HUES48 (cell line): Measurements from ENCODE around the gene IL21R.

ENCODE experiments used
- H3K27ac ChIP-seq: one replicate; pipeline ENCODE4 v1.7.0; 2013; ENCODE audit warnings: low read depth, low read length, inconsistent platforms
- H3K27me3 ChIP-seq: 2 replicates; pipeline ENCODE4 v1.6.1; 2013; ENCODE audit warnings: mild to moderate bottlenecking, low read length; ENCODE audit not compliant: control insufficient read depth, insufficient read depth
- H3K36me3 ChIP-seq: 2 replicates; pipeline ENCODE4 v1.6.1; 2013; ENCODE audit warnings: low read length; ENCODE audit not compliant: control insufficient read depth, insufficient read depth
- H3K4me1 ChIP-seq: 2 replicates; pipeline ENCODE4 v1.6.1; 2013; ENCODE audit warnings: mild to moderate bottlenecking, low read length; ENCODE audit not compliant: control insufficient read depth, insufficient read depth
- H3K4me3 ChIP-seq: 2 replicates; pipeline ENCODE4 v1.5.1; 2013; ENCODE audit warnings: mild to moderate bottlenecking, low read depth, low read length
- H3K9ac ChIP-seq: 2 replicates; pipeline ENCODE4 v1.6.1; 2013; ENCODE audit warnings: mild to moderate bottlenecking, low read depth, low read length, moderate library complexity
- H3K9me3 ChIP-seq: 2 replicates; pipeline ENCODE4 v1.6.1; 2013; ENCODE audit warnings: low read length; ENCODE audit not compliant: control insufficient read depth, insufficient read depth

IL21R gene

DNA sequence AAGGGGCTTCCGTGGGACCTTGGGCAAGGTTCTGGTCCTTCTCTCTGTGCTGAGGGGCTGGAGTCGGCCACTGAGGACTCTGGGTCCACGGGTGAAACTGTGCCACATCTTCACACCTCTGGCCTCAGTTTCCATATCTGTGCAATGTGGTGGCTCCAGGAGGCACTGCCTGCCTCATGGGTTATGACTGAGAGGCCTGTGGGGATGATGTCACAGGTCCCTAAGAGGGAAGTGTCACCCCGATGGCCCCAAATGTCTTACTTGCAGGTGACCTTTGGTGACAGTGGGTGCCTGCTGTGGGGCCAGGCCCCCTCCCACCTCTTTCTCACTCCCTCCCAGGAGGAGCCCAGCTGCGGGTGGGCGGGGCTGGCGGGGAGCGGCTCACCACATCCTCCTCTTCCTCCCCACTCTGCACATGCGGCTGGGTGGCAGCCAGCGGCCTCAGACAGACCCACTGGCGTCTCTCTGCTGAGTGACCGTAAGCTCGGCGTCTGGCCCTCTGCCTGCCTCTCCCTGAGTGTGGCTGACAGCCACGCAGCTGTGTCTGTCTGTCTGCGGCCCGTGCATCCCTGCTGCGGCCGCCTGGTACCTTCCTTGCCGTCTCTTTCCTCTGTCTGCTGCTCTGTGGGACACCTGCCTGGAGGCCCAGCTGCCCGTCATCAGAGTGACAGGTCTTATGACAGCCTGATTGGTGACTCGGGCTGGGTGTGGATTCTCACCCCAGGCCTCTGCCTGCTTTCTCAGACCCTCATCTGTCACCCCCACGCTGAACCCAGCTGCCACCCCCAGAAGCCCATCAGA is at the start of gene IL21R:
Gene IL21R, plus strand, starts transcription at position 407 of the 801 bp plus-strand sequence. CDS start 27,898 bp downstream, outside the sequence.
- no peak within 1 kb of the TSS for H3K9ac ChIP-seq
- no peaks in the 10 kb centered on the region for H3K27me3 ChIP-seq
- no peaks in the 10 kb centered on the region for H3K36me3 ChIP-seq
- H3K4me1 ChIP-seq, result no peaks in the 10 kb centered on the region
- no peaks in the 10 kb centered on the region for H3K9me3 ChIP-seq
- no peak within 1 kb of the TSS for H3K4me3 ChIP-seq
- H3K27ac ChIP-seq, result no peak within 1 kb of the TSS

DNA sequence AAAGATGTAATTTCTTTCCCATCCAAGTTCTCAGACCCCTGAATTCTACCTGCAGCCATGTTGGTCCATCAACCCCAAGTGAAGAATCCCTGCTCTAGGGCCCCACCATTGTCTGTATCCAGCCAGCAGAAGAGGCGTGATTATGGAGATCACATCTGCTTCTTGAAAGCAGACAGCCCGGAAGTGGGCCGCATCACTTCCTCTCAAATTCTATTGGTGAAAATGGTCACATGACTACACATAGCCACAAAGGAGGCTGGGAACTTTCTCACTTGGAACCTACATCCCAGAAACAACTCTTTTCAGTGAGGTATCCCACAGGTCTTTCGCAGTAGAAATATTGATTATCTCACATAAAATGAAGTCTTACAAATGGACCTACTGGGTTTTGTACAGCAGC is 48.1 kb upstream of the IL21R start:
- no peak overlapping the region for H3K4me3 ChIP-seq
- no peak overlapping the region for H3K9ac ChIP-seq
- H3K9me3 ChIP-seq, result no peaks in the 10 kb centered on the region
- peaks cover 21% of the 10 kb centered on the region for H3K36me3 ChIP-seq
- H3K27ac ChIP-seq, result no peak overlapping the region
- H3K4me1 ChIP-seq, result no peaks in the 10 kb centered on the region
- no peaks in the 10 kb centered on the region for H3K27me3 ChIP-seq

DNA sequence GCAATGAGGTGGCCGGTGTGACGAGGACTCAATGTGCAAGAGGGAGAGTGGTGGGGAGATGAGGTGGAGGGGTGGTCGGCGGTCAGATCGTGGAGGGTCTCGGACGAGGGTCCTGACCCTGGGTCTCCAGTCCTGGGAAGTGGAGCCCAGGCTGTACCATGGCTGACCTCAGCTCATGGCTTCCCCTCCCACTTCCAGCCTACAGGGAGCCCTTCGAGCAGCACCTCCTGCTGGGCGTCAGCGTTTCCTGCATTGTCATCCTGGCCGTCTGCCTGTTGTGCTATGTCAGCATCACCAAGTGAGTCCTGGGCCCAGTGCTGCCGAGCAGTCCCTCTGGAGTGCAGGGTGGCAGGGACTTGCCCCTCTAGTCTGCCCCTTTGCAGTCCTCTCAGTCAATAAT is 46.4 kb upstream of the IL21R start:
- Histone ChIP-seq H3K9me3 (no peaks in the 10 kb centered on the region), H3K27me3 (no peaks in the 10 kb centered on the region), H3K4me1 (no peaks in the 10 kb centered on the region), H3K27ac (no peak overlapping the region), H3K9ac (no peak overlapping the region), H3K36me3 (peaks cover 20% of the 10 kb centered on the region), H3K4me3 (no peak overlapping the region)

DNA sequence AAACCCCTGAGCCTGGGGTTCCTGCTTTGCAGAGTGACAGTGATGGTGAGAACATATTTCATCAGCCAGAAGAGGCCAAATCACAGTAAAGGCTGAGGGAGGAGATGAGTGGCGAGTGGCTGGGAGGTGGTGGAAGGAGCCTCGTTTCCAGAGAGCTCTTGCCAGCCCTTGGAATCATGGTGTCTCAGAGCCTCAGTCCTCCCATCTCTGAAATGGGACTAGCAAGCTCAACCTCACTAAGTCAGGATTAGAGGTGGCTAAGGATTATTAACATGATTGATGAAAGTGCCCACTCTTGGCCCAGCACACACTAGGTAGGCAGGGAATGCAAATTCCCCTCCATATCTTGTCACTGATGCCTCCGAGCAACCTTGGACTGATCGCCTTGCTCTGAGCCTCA is 45.2 kb upstream of the IL21R start:
- no peaks in the 10 kb centered on the region for H3K4me1 ChIP-seq
- peaks cover 18% of the 10 kb centered on the region for H3K36me3 ChIP-seq
- H3K27me3 ChIP-seq, result no peaks in the 10 kb centered on the region
- no peak overlapping the region for H3K4me3 ChIP-seq
- H3K9me3 ChIP-seq, result no peaks in the 10 kb centered on the region
- no peak overlapping the region for H3K9ac ChIP-seq
- no peak overlapping the region for H3K27ac ChIP-seq

DNA sequence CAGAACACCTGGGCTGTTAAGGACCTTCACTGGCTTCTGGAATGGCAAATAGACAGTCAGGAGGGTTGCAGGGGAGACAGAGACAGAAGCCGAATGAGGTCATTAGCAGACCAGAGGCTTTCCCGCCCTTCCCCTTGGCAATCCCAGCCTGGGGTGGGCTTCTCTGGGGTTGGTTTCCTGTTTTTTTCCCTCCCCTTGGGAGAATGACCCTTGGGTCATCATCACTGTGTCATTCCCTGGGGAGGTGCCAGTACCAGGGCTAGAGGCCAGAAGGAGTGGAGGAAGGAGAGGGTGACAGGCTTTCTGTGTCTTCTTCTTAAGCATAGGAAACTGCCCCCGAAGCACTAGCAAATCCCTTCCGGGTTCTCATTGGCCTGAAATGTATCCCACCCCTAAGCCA is 42.9 kb upstream of the IL21R start:
- no peak overlapping the region for H3K4me3 ChIP-seq
- no peaks in the 10 kb centered on the region for H3K9me3 ChIP-seq
- no peak overlapping the region for H3K9ac ChIP-seq
- H3K27me3 ChIP-seq, result no peaks in the 10 kb centered on the region
- peaks cover 24% of the 10 kb centered on the region for H3K36me3 ChIP-seq
- H3K4me1 ChIP-seq, result no peaks in the 10 kb centered on the region
- H3K27ac ChIP-seq, result no peak overlapping the region

DNA sequence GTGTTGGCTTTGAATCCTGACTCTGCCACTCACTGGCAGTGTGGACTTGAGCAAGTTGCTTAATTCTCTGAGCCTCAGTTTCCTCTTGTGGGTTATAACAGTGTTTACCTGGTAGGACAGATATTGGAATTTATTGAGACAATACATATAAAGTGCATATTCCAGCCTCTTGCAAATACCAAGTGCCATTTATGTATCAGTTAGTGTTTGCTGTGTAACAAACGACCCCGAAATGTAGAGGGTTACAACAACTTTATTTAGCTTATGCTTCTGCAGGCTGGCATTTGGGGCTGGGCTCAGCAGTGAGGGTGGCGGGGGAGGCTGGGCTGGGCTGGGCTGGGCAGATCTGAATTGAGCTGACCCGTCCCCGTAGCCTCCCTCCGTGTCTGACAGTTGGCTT is 42.4 kb upstream of the IL21R start:
- H3K9me3 ChIP-seq, result no peaks in the 10 kb centered on the region
- no peak overlapping the region for H3K4me3 ChIP-seq
- no peak overlapping the region for H3K27ac ChIP-seq
- no peaks in the 10 kb centered on the region for H3K27me3 ChIP-seq
- no peak overlapping the region for H3K9ac ChIP-seq
- H3K4me1 ChIP-seq, result no peaks in the 10 kb centered on the region
- peaks cover 18% of the 10 kb centered on the region for H3K36me3 ChIP-seq

DNA sequence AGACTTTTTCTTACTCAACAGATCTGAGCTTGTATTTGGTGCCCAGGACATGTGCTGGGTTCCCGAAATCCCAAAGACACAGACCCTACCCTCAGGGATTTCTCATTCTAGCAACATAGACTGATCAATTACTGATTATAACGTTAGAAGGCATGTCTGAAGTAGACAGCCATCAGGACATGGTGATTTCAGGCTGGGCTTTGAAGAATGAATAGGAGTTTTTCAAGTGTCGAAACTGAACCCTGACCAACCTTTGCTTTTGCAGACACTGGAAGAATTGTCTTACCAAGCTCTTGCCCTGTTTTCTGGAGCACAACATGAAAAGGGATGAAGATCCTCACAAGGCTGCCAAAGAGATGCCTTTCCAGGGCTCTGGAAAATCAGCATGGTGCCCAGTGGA is 40.0 kb upstream of the IL21R start:
- Histone ChIP-seq H3K4me3 (no peak overlapping the region), H3K9me3 (no peaks in the 10 kb centered on the region), H3K4me1 (no peaks in the 10 kb centered on the region), H3K36me3 (peaks cover 17% of the 10 kb centered on the region), H3K9ac (no peak overlapping the region), H3K27ac (no peak overlapping the region), H3K27me3 (no peaks in the 10 kb centered on the region)

DNA sequence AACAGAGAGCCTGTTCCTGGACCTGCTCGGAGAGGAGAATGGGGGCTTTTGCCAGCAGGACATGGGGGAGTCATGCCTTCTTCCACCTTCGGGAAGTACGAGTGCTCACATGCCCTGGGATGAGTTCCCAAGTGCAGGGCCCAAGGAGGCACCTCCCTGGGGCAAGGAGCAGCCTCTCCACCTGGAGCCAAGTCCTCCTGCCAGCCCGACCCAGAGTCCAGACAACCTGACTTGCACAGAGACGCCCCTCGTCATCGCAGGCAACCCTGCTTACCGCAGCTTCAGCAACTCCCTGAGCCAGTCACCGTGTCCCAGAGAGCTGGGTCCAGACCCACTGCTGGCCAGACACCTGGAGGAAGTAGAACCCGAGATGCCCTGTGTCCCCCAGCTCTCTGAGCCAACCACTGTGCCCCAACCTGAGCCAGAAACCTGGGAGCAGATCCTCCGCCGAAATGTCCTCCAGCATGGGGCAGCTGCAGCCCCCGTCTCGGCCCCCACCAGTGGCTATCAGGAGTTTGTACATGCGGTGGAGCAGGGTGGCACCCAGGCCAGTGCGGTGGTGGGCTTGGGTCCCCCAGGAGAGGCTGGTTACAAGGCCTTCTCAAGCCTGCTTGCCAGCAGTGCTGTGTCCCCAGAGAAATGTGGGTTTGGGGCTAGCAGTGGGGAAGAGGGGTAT is 39.3 kb upstream of the IL21R start:
- no peaks in the 10 kb centered on the region for H3K27me3 ChIP-seq
- H3K36me3 ChIP-seq, result peaks cover 17% of the 10 kb centered on the region
- H3K4me1 ChIP-seq, result no peaks in the 10 kb centered on the region
- H3K27ac ChIP-seq, result no peak overlapping the region
- H3K9ac ChIP-seq, result no peak overlapping the region
- no peaks in the 10 kb centered on the region for H3K9me3 ChIP-seq
- H3K4me3 ChIP-seq, result no peak overlapping the region

DNA sequence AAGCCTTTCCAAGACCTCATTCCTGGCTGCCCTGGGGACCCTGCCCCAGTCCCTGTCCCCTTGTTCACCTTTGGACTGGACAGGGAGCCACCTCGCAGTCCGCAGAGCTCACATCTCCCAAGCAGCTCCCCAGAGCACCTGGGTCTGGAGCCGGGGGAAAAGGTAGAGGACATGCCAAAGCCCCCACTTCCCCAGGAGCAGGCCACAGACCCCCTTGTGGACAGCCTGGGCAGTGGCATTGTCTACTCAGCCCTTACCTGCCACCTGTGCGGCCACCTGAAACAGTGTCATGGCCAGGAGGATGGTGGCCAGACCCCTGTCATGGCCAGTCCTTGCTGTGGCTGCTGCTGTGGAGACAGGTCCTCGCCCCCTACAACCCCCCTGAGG is 38.7 kb upstream of the IL21R start:
- peaks cover 17% of the 10 kb centered on the region for H3K36me3 ChIP-seq
- H3K27me3 ChIP-seq, result no peaks in the 10 kb centered on the region
- no peaks in the 10 kb centered on the region for H3K4me1 ChIP-seq
- H3K4me3 ChIP-seq, result no peak overlapping the region
- H3K9me3 ChIP-seq, result no peaks in the 10 kb centered on the region
- H3K27ac ChIP-seq, result no peak overlapping the region
- no peak overlapping the region for H3K9ac ChIP-seq

DNA sequence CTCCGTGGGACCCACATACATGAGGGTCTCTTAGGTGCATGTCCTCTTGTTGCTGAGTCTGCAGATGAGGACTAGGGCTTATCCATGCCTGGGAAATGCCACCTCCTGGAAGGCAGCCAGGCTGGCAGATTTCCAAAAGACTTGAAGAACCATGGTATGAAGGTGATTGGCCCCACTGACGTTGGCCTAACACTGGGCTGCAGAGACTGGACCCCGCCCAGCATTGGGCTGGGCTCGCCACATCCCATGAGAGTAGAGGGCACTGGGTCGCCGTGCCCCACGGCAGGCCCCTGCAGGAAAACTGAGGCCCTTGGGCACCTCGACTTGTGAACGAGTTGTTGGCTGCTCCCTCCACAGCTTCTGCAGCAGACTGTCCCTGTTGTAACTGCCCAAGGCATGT is 38.2 kb upstream of the IL21R start:
- Histone ChIP-seq H3K4me3 (no peak overlapping the region), H3K9ac (no peak overlapping the region), H3K36me3 (peaks cover 17% of the 10 kb centered on the region), H3K4me1 (no peaks in the 10 kb centered on the region), H3K9me3 (no peaks in the 10 kb centered on the region), H3K27me3 (no peaks in the 10 kb centered on the region), H3K27ac (no peak overlapping the region)

DNA sequence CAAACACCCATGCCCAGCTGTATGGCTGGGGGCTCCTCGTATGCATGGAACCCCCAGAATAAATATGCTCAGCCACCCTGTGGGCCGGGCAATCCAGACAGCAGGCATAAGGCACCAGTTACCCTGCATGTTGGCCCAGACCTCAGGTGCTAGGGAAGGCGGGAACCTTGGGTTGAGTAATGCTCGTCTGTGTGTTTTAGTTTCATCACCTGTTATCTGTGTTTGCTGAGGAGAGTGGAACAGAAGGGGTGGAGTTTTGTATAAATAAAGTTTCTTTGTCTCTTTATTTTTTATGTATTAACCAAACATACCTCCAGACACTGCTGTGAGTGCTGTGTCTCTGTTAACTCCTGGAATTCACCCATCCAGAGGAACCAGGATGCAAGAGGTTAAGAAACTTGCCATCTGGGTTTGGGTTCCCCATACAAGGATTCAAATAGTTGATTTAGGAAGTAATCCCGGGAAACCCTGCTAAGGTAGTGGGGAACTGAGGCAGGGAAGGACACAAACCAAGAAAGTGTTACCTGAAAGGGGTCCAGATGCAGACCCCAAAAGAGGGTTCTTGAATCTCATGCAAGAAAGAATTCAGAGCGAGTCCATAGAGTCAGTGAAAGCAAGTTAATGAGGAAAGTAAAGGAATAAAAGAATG is 37.4 kb upstream of the IL21R start:
- Histone ChIP-seq H3K4me3 (no peak overlapping the region), H3K4me1 (no peaks in the 10 kb centered on the region), H3K9me3 (no peaks in the 10 kb centered on the region), H3K9ac (no peak overlapping the region), H3K36me3 (peaks cover 17% of the 10 kb centered on the region), H3K27me3 (no peaks in the 10 kb centered on the region), H3K27ac (peak overlapping the region; percentile 49)
